Islet of Langerhans (tissue), 1 donor: Measurements from ENCODE around the gene CATSPERD.
"Not testable (repeated sequence)": the region's sequence is repeated elsewhere in the genome, so short reads cannot be mapped to it uniquely, and the experiment has no call there.

Experiments used
- FAIRE-seq: peaks from one replicate; lab custom pipeline; 2011; peaks lifted over from hg19 to GRCh38; lab: Jason Lieb, UNC

CATSPERD gene

GRCh38 chr19:5742051-5742450, 21.6 kb downstream of the CATSPERD start:
- FAIRE-seq = no peak

- no peak for FAIRE-seq
Observed at GRCh38 chr19:5743630-5744029, 23.2 kb downstream of the CATSPERD start.

GRCh38 chr19:5744999-5745398, 24.6 kb downstream of the CATSPERD start:
- not testable (repeated sequence) for FAIRE-seq

- FAIRE-seq = not testable (repeated sequence)
Observed at GRCh38 chr19:5748920-5749319, 28.5 kb downstream of the CATSPERD start.

- no peak for FAIRE-seq
Observed at GRCh38 chr19:5749505-5749904, 29.1 kb downstream of the CATSPERD start.

- FAIRE-seq = no peak
Observed at GRCh38 chr19:5751709-5752108, 31.3 kb downstream of the CATSPERD start.

GRCh38 chr19:5753743-5754142, 33.3 kb downstream of the CATSPERD start:
- FAIRE-seq = no peak

- no peak for FAIRE-seq
Observed at GRCh38 chr19:5762608-5763217, 42.3 kb downstream of the CATSPERD start.

- FAIRE-seq = no peak
Observed at GRCh38 chr19:5765220-5765619, 44.8 kb downstream of the CATSPERD start.

GRCh38 chr19:5767949-5768348, 47.5 kb downstream of the CATSPERD start:
- FAIRE-seq = no peak

GRCh38 chr19:5772416-5772815, 52.0 kb downstream of the CATSPERD start:
- FAIRE-seq = no peak

- FAIRE-seq = no peak
Observed at GRCh38 chr19:5773276-5773675, 52.8 kb downstream of the CATSPERD start.

- no peak for FAIRE-seq
Observed at GRCh38 chr19:5774921-5775320, 54.5 kb downstream of the CATSPERD start.

- no peak for FAIRE-seq
Observed at GRCh38 chr19:5775668-5776309, 55.4 kb downstream of the CATSPERD start.

GRCh38 chr19:5778402-5778801, 58.0 kb downstream of the CATSPERD start:
- FAIRE-seq = no peak

GRCh38 chr19:5780916-5781315, 60.5 kb downstream of the CATSPERD start:
- FAIRE-seq = not testable (repeated sequence)

GRCh38 chr19:5782322-5782721, 61.9 kb downstream of the CATSPERD start:
- no peak for FAIRE-seq

- no peak for FAIRE-seq
Observed at GRCh38 chr19:5782945-5783919, 62.8 kb downstream of the CATSPERD start.

- FAIRE-seq = no peak
Observed at GRCh38 chr19:5784581-5785147, 64.2 kb downstream of the CATSPERD start, which contains the start of gene PRR22. TSS of gene PRR22 (minus strand) at chr19:5784746. CDS start at chr19:5784660, 86 bp downstream.

- no peak for FAIRE-seq
Observed at GRCh38 chr19:5785423-5785822, 65.0 kb downstream of the CATSPERD start.

- FAIRE-seq = no peak
Observed at GRCh38 chr19:5786593-5787408, 66.4 kb downstream of the CATSPERD start.
